Measurements from ENCODE around the gene FPGS.

DNA sequence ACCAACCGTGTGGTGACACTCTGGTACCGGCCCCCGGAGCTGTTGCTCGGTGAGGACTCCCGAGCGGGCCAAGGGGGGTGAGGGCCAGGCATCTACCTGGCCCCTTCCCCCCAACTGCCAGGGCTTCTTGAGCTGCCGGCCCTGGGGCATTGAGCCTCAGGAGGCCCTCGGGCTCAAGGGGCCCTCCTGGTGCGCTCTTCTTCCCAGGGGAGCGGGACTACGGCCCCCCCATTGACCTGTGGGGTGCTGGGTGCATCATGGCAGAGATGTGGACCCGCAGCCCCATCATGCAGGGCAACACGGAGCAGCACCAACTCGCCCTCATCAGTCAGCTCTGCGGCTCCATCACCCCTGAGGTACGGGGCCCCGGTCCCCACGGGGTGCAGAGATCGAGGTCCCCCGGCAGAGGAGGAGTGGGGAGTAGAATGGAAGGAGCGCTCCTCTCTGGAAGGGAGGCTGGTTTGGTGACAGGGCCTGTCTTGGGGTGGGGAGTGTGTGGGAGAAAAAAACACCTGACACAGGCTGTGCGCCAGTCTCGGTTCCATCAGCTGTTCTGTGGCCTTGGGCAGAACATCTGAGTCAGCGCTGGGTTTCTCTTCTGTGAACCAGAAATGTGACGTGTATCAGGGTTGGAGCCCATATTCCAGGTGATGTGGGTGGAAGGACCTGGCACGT lies 14.2 kb upstream of the FPGS start:
- no peak for TF ChIP-seq CHD2 (IDR thresholded peaks at IDR 0.05; ENCODE audit: low read length, partially characterized antibody)
- TF ChIP-seq, protein P1, sequence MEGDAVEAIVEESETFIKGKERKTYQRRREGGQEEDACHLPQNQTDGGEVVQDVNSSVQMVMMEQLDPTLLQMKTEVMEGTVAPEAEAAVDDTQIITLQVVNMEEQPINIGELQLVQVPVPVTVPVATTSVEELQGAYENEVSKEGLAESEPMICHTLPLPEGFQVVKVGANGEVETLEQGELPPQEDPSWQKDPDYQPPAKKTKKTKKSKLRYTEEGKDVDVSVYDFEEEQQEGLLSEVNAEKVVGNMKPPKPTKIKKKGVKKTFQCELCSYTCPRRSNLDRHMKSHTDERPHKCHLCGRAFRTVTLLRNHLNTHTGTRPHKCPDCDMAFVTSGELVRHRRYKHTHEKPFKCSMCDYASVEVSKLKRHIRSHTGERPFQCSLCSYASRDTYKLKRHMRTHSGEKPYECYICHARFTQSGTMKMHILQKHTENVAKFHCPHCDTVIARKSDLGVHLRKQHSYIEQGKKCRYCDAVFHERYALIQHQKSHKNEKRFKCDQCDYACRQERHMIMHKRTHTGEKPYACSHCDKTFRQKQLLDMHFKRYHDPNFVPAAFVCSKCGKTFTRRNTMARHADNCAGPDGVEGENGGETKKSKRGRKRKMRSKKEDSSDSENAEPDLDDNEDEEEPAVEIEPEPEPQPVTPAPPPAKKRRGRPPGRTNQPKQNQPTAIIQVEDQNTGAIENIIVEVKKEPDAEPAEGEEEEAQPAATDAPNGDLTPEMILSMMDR (IDR thresholded peaks at IDR 0.05) = no peak
- no peak for TF ChIP-seq MEF2A (IDR thresholded peaks at IDR 0.05; ENCODE audit: borderline replicate concordance, low read depth)
- TF ChIP-seq FOXJ3 (CRISPR knock-in tag; IDR thresholded peaks at IDR 0.05) = no peak
- no peak for TF ChIP-seq SIN3A (IDR thresholded peaks at IDR 0.05; ENCODE audit: borderline replicate concordance, low read depth, low read length)
- no peak for TF ChIP-seq YY1 (IDR thresholded peaks at IDR 0.05; ENCODE audit: low read depth)
- TF ChIP-seq, protein P2, sequence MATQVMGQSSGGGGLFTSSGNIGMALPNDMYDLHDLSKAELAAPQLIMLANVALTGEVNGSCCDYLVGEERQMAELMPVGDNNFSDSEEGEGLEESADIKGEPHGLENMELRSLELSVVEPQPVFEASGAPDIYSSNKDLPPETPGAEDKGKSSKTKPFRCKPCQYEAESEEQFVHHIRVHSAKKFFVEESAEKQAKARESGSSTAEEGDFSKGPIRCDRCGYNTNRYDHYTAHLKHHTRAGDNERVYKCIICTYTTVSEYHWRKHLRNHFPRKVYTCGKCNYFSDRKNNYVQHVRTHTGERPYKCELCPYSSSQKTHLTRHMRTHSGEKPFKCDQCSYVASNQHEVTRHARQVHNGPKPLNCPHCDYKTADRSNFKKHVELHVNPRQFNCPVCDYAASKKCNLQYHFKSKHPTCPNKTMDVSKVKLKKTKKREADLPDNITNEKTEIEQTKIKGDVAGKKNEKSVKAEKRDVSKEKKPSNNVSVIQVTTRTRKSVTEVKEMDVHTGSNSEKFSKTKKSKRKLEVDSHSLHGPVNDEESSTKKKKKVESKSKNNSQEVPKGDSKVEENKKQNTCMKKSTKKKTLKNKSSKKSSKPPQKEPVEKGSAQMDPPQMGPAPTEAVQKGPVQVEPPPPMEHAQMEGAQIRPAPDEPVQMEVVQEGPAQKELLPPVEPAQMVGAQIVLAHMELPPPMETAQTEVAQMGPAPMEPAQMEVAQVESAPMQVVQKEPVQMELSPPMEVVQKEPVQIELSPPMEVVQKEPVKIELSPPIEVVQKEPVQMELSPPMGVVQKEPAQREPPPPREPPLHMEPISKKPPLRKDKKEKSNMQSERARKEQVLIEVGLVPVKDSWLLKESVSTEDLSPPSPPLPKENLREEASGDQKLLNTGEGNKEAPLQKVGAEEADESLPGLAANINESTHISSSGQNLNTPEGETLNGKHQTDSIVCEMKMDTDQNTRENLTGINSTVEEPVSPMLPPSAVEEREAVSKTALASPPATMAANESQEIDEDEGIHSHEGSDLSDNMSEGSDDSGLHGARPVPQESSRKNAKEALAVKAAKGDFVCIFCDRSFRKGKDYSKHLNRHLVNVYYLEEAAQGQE (IDR thresholded peaks at IDR 0.05; ENCODE audit: low read depth, low read length) = no peak
- TF ChIP-seq GATA2 (CRISPR knock-in tag; IDR thresholded peaks at IDR 0.05) = no peak
- no peak for TF ChIP-seq MXI1 (IDR thresholded peaks at IDR 0.05; ENCODE audit: low read depth, low read length)
- no peak for TF ChIP-seq POLR2AphosphoS5 (IDR thresholded peaks at IDR 0.05; ENCODE audit: low read depth, low read length)
- TF ChIP-seq, protein P3, sequence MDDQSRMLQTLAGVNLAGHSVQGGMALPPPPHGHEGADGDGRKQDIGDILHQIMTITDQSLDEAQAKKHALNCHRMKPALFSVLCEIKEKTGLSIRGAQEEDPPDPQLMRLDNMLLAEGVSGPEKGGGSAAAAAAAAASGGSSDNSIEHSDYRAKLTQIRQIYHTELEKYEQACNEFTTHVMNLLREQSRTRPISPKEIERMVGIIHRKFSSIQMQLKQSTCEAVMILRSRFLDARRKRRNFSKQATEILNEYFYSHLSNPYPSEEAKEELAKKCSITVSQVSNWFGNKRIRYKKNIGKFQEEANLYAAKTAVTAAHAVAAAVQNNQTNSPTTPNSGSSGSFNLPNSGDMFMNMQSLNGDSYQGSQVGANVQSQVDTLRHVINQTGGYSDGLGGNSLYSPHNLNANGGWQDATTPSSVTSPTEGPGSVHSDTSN (IDR thresholded peaks at IDR 0.05) = no peak
